NCI-H1417 treated with DMSO at 0.1 percent for 48 hours (cell line): ENCODE data around the gene LRFN2.

Experiments used
- DNase-seq: peaks from one replicate; lab custom pipeline; 2025; lab: John Stamatoyannopoulos, UW

LRFN2 gene

DNA sequence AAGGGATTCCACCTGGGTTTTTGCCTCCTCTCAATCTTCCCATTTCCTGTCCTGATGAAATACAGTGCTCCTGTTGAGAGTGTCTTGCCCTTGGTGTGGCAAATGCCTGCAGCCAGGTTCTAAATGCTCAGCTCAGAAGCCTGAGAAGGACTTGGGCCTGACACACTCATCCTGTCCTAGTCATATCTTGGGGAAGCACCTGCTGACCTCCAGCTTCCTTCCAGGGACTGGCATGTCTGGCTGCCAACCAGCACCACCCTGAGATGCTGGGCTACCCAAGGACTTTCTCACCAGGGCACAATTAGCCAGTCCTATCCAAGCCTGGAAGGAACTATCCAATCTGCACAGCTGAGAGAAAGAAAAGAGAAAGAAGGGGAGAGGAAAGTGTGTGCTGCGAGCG, 43.4 kb downstream of the LRFN2 start:
- DNase-seq = no peak

DNA sequence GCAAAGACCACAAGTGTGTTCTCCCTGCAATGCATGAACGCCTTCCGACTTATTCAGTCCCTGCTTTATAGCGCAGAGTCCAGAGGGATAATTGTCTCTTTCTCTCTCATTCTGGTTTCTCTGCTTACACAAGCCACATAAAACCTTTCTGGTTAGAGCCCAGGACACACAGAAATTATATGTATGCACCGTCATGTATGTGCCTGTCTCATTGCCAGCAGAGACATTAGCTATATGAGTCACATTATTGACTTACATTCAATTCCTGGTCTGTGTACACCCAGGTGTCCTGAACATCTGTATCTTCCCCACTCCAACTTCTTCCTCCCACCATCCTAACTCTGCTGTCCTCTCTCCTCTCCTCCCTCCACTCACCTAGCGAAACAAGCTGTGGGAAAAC, 44.0 kb downstream of the LRFN2 start:
- no peak for DNase-seq

DNA sequence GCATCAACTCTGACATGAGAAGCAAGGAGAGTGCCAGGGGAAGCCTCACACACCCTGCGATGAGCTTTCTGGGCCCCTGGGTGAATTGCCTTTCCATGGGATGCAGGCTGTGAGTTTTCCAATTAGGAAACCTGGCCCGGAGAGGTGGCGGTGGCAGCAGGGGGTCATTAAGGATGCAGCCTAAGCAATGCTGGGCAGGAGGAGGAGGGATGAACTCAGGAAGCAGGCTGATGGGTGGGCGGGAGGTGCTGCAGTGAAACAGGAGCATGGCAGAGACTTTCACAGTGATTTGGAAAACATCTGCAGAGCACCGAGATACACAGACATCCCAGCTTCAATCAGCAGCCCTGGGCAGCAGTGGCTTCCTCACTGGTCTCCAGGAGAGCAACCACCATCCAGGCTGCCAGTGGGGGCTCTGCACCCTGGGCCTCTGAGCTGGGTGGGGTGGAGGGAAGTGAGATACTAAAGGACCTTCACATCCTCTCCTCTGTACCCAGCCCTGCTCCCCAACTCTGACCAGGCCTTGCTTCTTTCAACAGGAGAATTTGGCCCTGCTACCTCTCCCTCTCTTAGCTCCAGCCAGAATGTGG, 44.9 kb downstream of the LRFN2 start:
- DNase-seq = no peak

- DNase-seq = no peak
Observed at GRCh38 chr6:40541556-40542174, 45.5 kb downstream of the LRFN2 start.

DNA sequence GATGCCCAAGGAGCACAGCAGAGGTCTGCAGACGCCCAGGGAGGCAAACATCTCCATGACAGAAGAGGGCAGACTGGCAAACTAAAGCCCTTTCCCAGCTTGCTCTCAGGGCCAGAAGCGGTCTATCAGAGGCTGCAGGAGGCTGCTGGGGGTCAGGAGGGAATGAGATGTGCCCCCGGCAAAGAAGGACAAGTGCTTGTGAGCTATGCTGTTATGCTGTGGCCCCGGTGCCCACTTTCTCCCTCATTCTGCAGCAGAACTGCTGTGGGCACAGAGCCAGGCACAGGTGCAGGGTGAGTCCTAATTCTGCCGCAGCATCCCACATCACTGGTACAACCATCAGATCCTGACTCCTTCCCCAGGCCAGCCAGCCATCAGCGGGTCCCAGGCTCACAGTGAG, 46.4 kb downstream of the LRFN2 start:
- no peak for DNase-seq

DNA sequence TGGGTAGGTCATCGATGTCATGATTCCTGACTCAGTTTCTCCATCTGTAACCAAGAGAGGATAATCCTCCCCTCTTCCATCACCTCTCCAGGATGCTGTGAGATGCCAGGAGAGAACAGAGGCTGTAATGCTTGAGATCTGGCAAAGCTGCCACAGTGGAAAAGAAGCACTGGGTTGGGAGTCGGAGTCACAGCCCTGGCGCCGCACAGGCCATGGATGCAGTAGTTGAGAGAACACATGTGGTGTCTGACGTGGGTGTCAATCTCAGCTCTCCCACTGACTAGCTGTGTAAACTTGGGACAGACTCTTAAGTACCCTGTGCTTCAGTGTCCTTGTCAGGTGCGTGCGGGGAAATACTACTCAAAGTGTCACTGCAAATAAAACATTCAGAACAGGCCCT, 47.3 kb downstream of the LRFN2 start:
- DNase-seq = no peak

GRCh38 chr6:40538556-40538955, 48.6 kb downstream of the LRFN2 start:
- DNase-seq = no peak

DNA sequence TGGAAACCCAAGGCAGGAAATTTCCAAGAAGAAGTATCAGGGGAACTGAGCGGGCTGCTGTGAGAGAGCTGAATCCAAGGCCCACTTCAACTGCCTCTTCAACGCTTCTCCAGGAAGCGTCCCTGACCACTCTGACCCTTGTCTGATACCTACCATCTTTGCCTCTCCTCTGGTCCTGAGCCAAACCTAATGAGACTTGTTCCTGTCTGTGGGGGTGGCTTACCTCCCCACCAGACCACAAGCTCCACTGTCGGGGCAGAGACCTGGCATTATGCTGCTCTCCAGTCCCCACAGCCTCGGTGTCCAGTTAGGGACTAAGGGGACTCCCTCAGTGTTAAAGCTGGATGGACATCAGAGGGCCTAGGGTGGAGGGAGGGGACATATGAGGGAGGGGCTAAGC, 49.7 kb downstream of the LRFN2 start:
- no peak for DNase-seq

GRCh38 chr6:40536442-40536841, 50.7 kb downstream of the LRFN2 start:
- DNase-seq = no peak

GRCh38 chr6:40535819-40536380, 51.3 kb downstream of the LRFN2 start:
- DNase-seq = no peak

GRCh38 chr6:40535110-40535818, 51.9 kb downstream of the LRFN2 start:
- no peak for DNase-seq

DNA sequence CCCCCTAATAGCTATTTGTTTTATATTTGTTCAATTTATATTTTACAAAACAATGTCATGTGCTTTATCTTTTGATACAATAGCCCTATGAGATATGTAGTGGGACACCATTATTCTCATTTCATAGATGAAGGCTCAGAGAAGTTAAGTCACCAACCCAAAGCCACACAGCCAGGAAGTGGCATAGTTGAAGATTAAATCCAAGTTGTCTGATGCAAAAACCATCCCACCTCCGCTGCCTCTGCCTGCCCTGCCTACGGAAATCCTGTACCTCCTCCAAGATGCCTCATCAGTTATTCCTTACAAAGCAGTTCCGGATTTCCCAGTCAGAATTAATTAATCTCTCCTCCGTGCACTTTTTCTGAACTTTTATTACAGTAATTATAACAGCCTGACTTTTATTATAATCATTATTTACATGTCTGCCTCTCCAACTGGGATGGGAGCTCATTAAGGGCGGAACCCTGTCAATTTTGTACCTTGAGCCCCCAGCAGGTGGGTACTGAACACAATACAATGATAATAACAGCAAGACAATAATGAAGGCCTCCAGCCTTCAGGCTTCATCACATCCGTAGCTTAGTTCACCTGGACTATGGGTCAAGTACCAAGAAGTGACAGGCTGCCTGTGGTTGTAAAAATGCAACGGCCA, 54.7 kb downstream of the LRFN2 start:
- DNase-seq = peak; percentile 27

DNA sequence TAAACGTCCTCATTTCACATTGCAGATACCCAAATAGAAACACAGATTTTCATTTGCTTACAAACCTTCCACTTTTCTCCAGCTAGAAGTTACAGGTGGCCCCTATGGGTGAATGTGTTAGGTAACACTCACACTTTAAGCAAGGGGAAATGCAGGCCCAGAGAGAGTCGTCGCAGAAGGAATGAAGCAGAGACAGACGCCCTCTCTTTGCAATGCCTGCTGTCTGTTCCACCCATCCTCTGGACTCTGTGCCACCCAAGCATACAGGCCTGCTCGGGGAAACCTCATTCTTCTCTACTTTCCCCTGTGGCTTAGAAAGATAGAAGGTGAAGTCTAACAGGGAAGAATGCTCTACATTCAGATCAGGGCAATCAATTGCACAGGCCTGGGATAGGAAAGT, 57.2 kb downstream of the LRFN2 start:
- no peak for DNase-seq

DNA sequence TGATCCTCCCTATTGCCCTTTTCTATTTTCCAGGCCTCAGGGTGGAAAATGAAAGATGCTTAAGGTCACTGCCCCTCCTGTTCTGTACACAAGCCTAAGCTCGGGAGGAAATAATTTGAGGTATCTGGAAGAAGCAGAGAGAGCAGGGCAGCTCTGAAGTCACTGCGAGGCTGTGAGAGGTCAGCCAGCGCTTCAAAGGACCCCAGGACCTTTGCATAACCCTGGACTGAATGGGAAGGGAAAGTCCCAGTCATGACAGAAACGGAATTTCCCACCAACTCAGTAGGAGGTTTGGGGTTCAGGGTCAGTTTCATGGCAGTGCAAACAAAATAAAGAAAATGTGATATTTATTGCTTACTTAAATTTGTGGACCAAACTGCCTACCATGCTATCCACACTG, 58.1 kb downstream of the LRFN2 start:
- DNase-seq = no peak

DNA sequence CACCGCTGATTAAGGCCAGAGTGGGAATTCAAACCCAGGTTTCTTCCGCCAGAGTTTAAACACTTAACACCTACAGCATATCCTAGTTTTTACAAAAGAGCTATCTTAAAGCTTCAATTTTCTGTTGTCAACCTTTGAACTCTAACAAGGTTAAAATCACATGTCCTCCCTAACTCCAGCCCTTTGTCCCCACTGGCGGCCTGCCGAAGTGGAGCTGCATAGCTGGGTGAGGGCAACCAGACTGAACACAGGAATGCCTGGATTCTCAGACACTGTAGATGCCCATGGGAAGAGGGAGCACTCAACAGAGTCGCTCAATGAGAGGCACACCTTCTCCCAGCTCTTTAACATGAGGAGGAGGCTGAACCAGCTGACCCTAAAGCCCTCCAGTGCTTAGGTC, 59.1 kb downstream of the LRFN2 start:
- DNase-seq = no peak

GRCh38 chr6:40526036-40526435, 61.1 kb downstream of the LRFN2 start:
- DNase-seq = no peak

DNA sequence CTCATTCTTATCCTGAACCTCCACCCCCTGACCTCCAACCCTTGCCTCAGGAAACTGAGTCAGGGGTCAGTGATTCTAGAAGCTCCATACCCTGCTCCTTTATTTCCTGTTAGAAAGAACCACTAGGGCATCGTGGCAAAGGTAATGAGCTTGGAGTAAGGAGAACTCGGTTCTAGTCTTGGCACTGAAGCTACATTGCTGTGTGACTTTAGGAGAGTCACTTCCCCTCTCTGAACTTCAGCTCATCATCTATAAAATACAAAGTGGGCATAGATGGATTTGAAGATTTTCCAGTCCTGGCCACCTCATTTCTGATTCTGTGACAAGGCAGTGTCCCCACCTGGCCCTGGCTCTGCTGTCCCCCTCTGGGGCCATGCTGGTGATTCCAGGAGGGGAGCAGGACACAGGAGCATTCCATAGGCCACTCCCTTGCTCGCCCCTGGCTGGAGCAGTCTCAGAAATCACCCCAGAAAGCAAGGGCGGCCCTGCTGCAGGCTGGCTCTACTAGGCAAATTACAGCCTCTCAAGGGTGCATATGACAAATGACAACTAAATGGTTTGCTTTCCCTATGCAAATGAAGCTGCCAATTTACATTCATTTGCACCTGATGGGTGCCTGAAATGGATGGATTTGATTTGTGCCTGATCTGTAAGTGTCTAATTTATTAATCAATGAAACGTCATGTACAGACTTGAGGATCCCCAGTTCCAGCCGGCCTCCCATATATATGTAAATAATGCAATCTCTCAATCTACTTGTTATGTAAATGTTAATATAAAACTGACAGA, 62.2 kb downstream of the LRFN2 start:
- no peak for DNase-seq

GRCh38 chr6:40523505-40524172, 63.5 kb downstream of the LRFN2 start:
- no peak for DNase-seq

DNA sequence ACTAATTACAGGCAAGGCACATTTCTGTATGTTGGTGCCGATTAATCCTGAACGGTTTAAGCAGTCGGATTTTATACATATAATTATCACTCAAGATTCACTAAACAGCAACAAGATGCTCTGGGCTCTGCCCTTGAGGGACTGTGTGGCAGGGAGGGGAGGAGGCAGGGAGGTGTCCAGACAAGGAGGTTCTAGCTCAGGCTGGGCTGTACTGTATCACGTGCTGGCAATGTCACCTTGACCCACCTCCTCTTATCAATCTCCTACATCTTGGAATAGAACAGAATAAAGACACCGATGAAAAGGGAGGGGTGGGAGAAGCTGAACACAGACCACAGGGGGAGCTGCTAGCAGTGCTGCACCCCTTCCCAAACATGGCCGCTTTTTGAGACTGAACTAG, 65.7 kb downstream of the LRFN2 start:
- DNase-seq = no peak

- no peak for DNase-seq
Observed at GRCh38 chr6:40520678-40521077, 66.5 kb downstream of the LRFN2 start.

- DNase-seq = no peak
Observed at GRCh38 chr6:40520084-40520483, 67.1 kb downstream of the LRFN2 start.
